Measurements from ENCODE around the gene DKK3.

GRCh38 chr11:11980200-11980599, 28.2 kb downstream of the DKK3 start:
- no peak for TF ChIP-seq CSRNP3 (CRISPR knock-in tag; IDR thresholded peaks at IDR 0.05)
- no peak for TF ChIP-seq TSHZ2 (CRISPR knock-in tag; IDR thresholded peaks at IDR 0.05)

All from SK-N-SH treated with all-trans-retinoic acid at 6 μM for 48 hours (cell line).